ENCODE measurements around the gene SPON1.
"Not testable (repeated sequence)": the region's sequence is repeated elsewhere in the genome, so short reads cannot be mapped to it uniquely, and the experiment has no call there.

The SPON1 gene

DNA sequence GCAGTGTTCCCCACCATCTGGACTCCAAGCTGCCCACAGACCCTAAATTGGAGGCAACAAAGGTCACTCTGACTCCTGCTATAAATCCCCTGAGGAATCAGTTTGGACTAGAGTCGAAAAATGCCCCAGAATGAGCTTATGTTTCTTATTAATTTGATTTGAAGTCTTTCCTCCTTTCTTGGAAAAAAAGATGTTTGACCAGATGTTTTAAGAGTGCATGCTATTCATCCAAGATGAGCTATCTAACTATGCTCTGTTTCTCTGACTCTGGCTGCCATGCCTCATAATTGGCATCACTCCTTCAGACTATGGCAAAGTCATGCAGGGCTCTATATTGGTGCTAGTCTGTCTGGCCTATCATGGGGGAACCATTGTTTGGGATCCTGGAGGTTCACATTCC lies 174.0 kb downstream of the SPON1 start:
- no peak for DNase-seq

DNA sequence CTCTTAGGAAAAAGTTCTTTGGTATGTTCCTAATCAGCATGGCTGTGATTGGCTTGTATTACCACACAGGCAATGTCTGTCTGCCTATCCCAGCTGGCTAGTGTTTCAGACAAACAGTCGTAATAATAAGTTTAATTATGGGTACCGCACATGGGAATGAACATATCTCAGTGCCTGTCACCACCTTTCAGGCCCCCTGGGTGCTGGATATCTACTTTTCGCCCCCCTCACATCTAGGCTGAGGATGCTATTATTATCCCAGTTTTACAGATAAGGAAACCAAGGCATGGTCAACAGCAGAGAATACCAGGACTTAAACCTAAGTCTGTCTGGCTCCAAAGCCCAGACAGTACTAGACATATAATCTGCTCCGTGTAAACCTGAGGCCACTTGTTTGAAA lies 174.8 kb downstream of the SPON1 start:
- no peak for DNase-seq

DNA sequence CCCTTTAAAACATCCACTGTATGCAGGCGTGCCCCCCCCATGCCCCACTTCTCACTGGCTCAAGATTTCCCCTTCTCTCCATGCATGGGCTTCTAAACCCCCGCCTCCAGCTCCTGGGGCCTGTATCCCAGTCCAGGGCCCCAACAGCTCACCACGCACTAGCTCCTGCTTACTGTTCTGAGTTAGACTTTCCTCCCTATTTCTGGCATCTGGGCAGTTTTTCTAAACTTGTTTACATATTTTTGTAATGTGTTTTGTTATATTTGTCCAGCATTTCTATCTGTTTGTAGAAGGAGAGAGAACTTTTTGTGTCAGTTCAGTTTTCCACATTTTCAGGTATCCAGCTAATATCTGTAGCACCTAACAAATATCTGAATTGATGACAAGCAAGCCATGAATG lies 178.5 kb downstream of the SPON1 start:
- no peak for DNase-seq

DNA sequence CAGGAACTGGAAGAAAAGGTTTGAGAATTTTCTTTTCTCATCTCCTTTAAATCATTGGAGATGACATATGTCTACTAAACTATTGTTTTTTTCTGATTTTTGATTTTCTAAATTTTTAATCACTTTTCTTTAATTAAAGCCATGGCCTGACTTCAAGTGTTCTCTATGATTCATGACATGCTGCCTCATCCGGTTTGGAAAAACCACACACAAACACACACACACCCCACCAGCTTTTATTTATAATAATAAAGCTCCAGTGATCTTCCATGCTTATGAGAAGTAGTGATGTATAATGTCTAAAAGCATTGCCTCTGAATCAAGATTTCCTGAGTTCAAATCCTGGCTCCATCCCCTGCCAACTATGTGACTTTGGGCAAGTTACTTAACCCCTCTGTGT lies 179.2 kb downstream of the SPON1 start:
- DNase-seq: no peak

DNA sequence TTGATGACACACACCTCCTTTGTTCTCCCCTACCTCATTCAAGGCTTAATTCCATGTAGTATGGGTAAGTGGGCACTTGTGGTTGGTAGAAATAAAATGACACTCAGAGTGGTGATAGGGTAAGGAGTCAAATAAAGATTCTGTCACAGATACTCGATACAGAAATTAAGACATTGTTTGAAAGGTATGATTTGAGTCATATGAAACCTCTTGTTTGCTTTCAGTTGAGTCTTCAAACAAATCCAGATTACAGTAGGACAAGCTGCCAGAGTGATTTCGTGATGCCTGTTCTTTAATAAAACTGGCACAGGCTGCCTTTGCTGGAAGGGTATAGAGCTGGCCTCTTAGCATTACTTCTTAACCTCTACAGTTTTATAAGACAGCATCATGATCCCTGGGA lies 182.4 kb downstream of the SPON1 start:
- DNase-seq: no peak

DNA sequence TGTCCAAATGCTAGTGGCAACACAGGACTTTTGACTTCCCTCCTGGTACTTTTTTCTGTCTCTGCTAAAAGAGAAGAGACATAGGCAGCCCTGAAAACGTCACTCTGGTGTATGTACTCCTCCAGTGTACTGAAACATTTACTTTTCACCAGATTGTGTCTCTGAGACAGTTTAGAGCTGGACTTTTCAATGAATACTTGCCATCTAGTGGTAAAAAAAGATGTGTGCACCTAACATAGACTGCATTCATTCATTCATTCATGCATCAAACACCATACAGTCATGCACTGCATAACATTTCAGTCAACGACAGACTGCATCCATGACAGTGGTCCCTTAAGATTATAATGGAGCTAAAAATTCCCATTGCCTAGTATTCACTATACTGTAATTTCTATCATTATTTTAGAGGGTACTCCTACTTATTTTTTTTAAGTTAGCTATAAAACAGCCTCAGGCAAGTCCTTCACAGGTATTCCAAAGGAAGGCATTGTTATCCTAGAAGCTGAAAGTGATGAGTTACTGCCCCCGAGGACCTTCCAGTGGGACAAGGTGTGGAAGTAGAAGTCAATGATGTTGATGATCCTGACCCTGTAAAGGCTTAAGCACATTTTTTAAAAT lies 186.2 kb downstream of the SPON1 start:
- no peak for DNase-seq

DNA sequence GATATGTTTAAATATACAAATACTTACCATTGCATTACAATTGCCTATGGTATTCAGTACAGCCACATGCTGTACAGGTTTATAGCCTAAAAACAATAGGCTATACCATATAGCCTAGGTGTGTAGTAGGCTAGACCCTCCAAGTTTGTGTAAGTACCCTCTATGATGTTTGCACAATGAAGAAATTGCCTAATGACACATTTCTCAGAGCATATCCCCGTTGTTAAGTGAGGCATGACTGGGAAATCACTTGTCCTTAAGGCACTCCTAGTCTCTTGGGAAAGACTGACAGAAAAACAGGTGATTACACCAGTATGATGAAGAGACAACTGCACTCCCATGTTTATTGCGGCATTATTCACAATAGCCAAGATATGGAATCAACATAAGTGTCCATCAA lies 187.2 kb downstream of the SPON1 start:
- DNase-seq: no peak

DNA sequence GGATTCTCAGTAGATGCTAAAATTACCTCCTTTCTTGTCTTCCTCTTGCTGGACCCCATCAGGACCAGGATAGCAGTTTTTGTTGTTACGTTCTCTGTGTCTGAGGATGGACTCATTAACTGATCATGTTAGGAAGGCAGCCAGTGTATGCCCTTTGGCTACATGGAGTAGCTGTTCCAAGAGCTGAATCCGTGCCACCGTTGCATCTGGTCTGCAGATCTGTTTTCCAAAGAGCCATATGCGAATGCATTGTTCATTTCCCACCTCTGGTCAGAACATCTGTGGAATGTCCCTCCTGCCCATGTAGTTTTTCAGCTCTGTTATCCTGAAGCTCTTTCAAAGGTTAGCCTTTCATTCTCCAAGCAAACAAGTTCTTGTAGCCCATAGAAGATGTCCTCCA lies 188.4 kb downstream of the SPON1 start:
- no peak for DNase-seq

DNA sequence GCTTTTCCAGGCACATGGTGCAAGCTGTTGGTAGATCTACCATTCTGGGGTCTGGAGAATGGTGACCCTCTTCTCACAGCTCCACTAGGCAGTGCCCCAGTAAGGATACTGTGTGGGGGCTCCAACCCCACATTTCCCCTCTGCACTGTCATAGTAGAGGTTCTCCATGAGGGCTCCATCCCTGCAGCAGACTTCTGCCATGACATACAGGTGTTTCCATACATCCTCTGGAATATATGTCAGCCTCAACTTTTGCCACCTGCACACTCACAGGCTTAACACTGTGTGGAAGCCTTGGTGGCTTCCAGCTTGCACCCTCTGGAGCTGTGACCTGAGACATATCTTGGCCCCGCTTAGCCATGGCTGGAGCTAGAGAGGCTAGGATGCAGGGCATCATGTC lies 191.6 kb downstream of the SPON1 start:
- not testable (repeated sequence) for DNase-seq

DNA sequence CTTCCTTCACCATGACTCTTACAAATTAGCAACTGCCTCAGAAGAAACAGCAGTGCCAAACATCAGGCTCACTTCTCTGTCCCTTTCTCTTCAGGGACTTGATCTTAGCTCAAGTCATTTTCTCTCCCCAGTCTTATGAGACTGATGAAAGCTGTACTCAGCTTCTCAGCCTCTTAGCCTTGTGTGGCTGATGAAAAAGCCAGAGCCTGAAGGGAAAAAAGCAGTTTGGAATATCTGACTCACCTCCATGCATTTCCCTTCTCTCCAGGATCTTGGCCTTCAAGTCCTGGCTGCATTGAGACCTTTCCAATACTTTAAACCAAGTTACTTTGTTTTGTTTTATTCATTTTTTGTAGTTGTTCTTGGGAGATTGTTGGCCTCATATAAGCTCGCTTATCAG lies 195.9 kb downstream of the SPON1 start:
- DNase-seq: no peak

DNA sequence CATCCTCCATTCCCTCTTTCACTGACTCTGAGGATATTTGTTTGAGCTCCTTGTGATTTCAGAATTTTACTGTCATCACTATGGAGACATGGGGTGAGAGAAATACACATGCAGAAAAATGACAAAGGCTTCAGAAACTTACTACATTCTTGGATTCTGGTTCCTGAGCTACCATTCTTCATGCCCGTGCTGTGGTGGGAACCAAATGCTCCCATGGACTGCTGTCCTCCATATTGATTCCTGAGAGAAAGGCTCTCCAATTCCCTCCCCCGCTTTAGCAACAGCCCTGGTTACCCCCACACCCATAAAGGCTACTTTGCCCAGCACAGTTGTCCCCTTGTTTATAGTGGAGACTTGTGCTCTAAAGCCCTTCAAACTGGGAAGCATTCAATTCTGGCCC lies 201.1 kb downstream of the SPON1 start:
- DNase-seq: no peak

DNA sequence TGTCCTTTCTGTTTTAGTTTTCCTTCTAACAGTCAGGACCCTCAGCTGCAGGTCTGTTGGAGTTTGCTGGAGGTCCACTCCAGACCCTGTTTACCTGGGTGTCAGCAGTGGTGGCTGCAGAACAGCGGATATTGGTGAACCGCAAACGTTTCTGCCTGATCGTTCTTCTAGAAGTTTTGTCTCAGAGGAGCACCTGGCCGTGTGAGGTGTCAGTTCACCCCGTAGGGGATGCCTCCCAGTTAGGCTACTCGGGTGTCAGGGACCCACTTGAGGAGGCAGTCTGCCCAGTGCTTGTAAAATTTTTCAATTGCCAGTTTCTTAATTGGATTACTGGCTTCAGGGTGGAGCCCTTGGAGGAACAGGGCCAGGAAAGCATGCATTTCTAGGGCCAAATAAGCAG lies 211.2 kb downstream of the SPON1 start:
- DNase-seq: not testable (repeated sequence)

DNA sequence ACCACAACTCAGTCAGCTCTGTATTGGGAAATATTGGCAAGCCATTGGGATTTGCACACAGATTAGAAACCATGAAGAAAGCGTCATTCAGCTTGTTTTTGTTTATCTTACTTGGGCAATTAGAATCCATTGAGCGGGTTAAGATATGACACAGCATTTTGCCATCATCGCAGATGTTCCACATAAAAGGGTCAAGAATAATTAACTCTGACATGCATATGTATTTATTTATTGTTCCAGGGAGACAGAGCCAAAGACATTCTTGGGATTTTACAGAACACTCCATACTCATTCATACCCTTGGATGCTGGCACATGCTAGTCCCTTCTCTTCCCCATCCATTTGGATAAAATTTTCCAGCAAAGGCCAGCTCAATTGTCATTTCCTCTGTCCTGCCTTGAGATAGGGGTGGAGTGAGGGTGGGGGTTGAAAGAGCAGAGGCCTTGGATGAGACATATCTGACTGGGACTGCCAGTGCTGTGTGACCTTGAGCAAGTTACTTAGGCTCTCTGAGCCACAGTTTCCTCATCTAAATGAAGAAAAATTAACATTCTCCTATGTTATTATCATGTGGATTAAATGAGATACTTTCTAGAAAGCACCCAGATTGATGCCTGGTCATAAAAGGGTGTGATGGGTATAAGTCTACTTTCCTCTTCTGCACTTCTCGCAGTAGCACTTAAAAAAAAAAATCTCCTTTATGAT lies 216.7 kb downstream of the SPON1 start:
- DNase-seq: no peak

DNA sequence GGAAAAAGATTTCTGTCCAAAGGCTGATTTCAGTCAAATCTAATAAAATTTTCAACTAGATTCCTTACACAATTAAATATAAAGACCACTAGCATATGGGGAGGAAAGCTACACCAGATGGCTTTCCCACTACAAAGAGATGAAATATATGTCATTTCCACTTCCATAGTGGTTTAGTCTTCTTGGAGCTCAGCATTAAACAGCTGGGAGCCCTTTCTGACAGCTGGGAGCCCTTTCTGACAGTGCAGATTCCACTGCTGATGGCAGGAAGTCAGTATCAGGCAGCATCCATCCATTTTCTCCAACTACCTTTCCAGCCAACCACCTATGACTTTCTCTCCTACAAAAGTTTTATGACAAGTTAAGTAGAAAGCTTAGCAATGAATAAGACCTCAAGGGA lies 218.6 kb downstream of the SPON1 start:
- no peak for DNase-seq

DNA sequence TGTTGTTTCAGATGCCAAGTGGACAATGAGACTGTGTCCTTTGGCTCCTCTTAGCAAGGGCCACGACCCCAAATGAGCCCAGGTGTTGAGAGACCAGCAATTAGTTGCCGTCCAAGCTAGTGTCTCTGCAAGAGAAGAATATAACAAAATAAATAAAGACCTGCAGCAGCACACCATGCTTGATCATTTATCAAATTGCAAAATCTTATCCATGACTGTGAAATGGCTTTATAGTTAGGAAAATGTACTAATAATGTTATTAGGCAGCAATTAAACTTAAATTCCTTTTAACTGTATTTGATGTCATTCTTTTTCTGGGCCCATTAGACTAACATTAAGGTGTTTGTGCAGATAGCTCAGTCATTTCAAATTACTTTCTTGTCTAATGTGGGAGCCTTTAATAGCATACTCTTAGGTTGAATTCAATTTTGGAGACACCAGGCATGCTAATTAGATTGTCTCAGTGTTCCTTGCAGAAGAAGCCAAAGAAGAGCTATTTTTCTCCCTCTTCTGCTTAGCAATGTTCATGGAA lies 220.4 kb downstream of the SPON1 start:
- DNase-seq: no peak

DNA sequence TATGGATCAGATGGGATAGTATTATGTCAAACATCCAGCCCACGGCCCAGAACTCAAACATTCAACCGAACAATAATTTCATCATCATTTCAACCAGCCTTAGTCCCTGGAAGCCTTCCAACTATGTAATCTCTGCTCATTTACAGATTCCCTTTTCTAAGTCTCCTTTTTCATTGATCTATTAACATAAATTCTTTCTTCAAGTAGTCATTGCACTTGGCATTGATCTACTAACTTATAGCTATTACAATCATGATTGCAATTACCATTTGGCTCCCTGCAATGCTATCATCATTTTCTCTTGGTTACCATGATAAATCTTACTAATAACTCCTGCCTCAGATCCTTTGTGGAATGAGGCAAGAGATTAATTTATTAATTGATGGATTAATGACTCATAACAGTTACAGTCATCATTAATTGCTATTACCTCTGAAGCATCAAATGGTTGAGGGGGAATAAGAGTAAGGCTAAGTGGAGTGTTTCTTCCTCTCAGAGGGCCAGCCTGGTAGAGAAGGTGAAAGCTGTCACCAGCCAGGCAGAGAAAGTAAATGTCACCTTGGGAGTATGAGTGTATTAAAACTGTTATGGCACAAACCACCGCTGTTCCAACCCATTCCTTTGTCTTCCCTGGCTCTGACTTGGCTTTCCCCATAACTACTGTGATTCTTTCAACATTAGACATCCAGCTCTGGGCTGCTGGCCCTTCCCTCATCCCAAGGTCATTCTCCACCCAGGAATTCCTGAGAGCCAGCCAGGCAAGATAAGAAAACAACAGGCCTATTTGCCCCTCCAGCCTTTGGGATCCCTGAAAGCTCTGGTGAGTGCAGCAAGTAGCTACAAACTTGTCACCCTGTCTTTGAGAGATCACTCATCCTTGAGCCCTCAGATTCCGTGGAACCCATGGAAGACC lies 221.8 kb downstream of the SPON1 start:
- DNase-seq: no peak

DNA sequence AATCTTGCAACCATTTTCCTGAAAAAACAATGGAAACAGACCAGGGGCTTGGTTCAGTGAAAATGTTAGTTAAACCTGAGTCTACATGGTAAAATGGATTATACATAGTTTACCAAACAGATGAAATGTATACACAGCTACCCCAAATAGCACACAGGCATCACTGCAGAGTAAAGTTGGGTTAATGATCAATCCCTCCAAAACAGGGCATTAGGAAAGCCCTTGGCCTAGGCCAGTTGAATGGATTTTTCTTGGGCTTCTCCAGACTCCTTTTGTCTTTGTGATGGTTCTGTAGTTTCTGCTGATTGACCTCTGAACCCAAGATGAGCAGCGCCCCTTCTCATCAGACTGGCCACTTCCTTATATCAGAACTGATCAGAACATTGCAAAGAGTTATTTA lies 222.9 kb downstream of the SPON1 start:
- DNase-seq: no peak

DNA sequence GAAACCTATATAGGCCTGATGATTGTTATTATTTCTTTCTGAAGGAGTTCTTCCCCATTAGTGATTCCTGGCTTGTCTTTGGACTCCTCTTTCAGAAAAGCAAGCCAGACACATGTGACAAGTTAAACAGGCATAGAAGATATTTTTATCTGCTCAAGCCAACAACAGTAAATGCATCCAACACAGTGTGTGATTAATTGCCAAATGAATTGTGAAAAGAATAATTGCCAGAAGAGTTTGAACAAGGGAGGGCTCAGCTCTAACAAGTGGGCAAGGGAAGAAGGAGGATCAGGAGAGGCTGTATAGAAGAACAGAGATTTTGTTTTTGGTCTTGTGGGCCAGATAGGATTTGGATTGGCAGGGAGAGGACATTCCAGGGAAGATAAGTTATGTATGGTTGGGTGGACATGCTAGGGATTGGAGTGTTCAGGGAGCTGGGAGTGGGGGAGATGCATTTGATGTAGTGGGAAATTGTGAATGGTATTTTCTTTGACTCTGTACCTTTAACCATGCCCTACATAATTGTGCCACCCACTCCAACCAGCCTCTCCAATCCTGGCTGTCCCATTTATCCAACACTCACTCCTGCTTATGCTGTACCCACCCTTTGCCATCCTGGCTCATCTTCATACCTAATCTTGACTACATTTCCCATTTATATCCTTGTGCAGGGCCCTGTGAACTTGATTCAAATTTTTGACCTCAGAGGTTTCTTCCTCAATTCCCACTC lies 223.7 kb downstream of the SPON1 start:
- no peak for DNase-seq

DNA sequence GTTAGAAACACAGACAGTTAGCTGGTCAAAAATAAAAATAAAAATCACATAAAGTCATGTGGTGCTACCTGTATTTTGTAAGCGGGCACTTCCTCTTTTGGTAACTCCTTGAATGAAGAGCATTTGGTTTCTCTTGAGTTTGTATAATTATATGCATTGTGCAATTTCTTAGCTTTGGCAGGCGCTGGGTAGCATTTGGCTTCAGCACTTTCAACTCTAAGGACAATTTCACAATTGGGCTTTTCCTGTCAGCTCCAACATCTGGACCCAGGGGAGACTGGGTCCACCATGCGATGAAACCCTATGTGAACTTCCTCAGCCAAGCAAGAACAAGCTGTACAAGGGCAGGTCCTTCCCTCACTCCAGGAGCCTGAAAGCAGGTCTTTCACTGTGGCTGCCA lies 227.4 kb downstream of the SPON1 start:
- DNase-seq: no peak

DNA sequence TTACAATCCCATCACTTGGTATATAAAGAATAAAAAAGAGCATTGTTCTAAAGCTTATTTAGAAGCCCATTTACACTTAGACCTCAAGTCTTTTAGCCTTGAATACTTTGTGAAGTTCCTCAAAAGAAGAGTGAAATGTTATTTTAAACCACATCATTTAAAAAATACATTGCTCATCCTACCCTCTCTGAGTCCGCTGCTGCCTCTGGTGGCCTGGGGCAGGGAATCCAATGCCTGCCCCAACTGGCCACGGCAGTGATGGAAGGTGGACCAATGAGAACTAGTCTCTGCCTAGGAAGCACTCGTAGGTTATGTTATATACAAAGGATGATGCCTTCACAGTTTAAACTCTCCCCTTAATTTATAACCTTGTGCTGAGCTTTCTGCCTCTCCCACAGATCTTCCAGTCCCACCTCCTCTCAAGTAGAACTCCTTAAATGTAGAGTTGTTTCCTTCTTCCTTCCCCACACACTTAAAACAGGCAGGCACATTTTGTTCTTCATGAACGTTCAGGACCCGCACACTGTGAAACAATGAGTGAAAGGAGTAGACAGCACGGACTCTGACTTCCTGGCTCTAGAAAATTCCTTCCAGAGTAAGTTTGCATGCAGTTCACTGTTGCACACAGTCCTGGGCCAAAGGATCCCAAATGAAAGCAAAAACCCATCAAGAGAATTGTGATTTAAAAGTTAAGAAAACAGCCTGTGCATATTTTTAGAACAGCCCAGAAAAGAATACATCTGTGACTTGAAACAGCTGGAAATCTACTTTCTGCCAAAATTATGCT lies 228.7 kb downstream of the SPON1 start:
- no peak for DNase-seq

DNA sequence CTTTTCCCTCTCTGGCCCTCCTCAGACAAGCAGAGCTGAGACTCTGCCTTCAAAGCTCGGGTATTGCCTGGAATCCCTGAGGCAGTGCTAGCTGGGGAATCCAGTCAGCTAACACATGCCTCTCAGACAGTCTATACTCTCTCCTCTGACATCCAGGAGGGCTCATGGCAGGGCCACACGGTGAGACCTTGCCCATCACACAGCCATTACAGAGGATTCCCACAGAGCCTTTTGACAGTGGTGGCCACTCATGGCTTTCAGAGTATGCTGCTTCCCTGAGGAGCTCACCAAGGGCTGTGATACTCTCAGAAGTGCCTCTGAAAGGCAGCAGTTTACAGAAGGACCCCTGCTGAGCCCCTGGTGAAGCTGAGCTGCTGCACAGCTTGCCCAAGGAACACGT lies 231.1 kb downstream of the SPON1 start:
- DNase-seq: no peak

All from activated CD4-positive, alpha-beta T cell treated with anti-CD3 and anti-CD28 coated beads, Interleukin-2, amount 50 U/mL, for 1 hour (primary cell).